Activated CD8-positive, alpha-beta memory T cell treated with anti-CD3 and anti-CD28 coated beads for 4 hours (primary cell): ENCODE data around the gene FBN1.

Source experiments
- DNase-seq, 2 donors: peaks; one replicate each; pipeline ENCODE4 v3.0.0-alpha.2; 2020; ENCODE audit warnings: low read depth in 2 of 2

FBN1 gene

DNA sequence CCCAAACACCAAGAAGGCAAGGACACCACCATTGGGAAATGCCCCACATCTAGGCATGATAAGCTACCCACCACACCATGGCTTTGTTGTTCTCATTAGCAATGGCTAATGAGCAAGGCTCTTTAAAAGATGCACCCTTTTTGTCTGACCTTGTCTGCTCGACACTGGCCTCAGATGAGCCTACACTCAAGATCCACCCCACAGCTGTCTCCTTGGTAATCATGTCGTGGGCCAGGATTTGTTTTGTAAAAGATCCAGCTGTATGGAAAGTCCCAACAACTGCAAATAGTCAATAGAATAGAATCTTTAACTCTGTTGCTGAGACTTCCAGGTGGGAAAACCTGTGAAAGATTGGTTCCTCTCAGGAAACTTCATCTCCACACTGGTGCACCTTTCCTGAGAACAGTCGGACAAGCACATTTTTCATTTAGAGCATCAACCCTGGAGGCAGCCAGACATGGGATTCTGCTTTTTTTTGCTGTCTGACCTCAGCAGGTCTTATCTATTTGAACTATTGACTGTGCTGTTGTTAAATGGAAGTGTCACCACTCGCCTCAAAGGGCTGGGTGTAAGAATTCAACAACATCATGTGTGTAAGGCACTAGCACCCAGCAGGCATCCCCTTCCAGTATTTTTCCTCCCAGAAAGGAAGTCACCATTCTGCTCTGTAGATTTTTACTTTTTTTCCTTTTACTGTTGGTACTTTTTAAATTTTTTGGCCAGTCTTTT, 278.8 kb downstream of the FBN1 start:
- DNase-seq = no peak

- DNase-seq = no peak
Measured at GRCh38 chr15:48365575-48365974, 279.9 kb downstream of the FBN1 start.

DNA sequence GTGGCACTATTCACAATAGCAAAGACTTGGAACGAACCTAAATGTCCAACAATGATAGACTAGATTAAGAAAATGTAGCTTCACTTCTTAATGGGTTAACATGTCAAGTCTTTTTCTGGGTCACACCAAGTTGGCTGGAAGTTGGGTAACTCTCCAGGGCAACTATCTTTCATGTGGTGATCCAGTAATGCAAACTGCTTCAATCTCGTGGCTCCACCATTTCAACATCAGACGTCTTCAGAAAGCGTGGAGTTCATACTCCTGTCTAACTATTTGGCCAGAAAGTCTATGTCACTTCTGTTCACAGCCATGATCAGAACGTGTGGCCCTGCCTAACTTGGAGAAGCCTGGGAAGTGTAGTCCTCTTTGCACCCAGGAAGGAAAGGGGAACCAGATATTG, 282.0 kb downstream of the FBN1 start:
- no peak for DNase-seq

- DNase-seq = no peak
Measured at GRCh38 chr15:48361685-48362084, 283.8 kb downstream of the FBN1 start.

GRCh38 chr15:48360841-48361240, 284.7 kb downstream of the FBN1 start:
- DNase-seq = no peak
